Posterior vena cava (tissue), 2 donors: ENCODE data around the gene SLC46A1. TPM values are rescaled to one million over a fixed set of nuclear protein-coding genes. Genes with fewer than 3 reads are reported as not detected.
A peak's percentile ranks its signal among the peaks of the same experiment; 100 is the strongest.
"Not testable (repeated sequence)": the region's sequence is repeated elsewhere in the genome, so short reads cannot be mapped to it uniquely, and the experiment has no call there.

ENCODE experiments used
- DNase-seq: peaks from one replicate; pipeline ENCODE4 v3.0.0-alpha.2; 2020; ENCODE audit warnings: low spot score
- intact Hi-C, 2 donors: fragments of 100-400 bp; cut with DNase I; formaldehyde crosslinking; loops; one replicate each; pipeline versions ENCODE4 v1.14.1 to v1.14.2; 2022 to 2023
- long read RNA-seq, 2 donors: library from polyadenylated mRNA; unstranded; transcript quantifications; one replicate each; pipeline ENCODE4 v2.0.0, GENCODE V29; 2020 to 2021
- total RNA-seq, 2 donors: library from RNA; stranded (reverse); fragmentation: NEBNext Ultra II Directional; extraction: Animal tissue kit (Norgen Biotek cat#: 25700); gene quantifications; one replicate each; pipeline ENCODE4 v1.2.1, GENCODE V29; 2021
- donor health status: DM: yes; HTN: yes; CAD: no.
- donor health status: DM: yes; HTN: yes; CAD: no.

SLC46A1 gene
- total RNA-seq = 10 to 100 TPM in 1 of 2 donors, 1 to 10 TPM in 1; 6.0 to 10.6 TPM
- long read RNA-seq, donor 1, full-length matches to known transcripts = 1 of 3 reads
- long read RNA-seq, donor 1, partial matches to known transcripts = 1 of 3 reads
- long read RNA-seq, donor 1, other reads (novel, unspliced or antisense) = 1 of 3 reads
- long read RNA-seq, donor 2, full-length matches to known transcripts = 4 of 6 reads
- long read RNA-seq, donor 2, partial matches to known transcripts = 0 of 6 reads
- long read RNA-seq, donor 2, other reads (novel, unspliced or antisense) = 2 of 6 reads

DNA sequence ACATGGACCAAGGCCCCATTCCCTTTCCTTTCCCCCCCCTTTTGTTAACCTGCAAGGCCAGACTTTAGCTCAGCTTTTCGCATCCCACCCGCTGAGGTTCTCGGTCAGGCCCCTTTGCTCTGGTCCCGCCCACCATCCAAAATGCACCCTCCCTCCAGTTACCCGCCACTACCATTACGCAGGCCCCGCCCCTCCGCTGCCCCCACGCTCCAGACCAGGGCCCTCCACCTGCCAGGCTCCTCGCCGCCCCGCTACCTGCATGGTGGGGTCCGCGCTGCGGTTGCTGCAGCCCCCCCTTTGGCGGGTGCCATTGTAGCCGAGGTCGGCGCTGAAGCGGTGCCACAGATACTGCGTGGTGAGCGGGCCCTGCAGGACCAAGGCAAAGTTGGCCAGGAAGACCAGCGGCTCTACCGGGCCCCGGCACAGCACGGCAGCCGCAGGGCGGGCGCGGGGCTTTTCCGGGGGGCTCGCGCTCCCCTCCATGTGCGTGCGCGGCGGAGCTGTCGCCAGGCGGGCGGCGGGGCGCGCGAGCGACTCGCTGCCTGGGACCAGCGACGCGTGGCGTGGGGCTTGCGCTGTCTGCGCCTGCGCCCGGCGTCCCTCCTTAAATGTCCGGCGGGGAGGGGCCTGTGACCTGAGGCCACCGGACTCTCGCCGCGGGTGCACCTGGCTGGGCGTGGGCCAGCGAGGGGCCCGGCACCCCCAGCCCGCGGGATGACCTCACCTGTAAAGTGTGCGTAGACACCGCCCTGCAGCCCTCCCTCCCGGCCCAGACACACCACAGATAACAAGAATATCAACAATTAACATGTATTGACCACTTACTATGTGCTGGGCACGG is at the start of gene SLC46A1:
SLC46A1 (minus strand) TSS at position 581 of the 841 bp plus-strand sequence; CDS start at position 483, 98 bp downstream.
- peak; percentile 85 for DNase-seq
- intact Hi-C loops = no loop called here

DNA sequence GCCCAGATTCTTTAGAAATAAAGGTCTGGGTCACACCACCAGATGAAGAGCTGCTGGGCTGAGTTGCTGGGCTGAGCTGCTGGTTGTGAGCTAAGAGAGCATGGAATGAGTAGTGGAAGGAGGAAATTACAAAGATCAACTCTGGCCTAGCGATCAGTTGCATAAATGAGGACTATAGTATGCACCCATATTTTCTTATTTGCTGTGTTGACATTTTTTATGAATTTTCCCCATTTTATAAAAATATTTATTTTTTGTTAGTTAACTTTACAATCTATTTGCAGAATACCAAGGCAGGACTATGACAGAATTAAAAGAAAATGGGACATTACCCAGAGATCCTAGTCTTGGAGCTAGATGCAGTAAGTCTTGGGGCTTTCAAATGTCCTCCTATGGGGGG is 43.8 kb upstream of the SLC46A1 start:
- no peak for DNase-seq
- intact Hi-C loops = loop anchor here in 1 of 2 donors (10.0 kb wide), 1 partner anchor 65 kb away; no protein-coding TSS in a partner anchor

DNA sequence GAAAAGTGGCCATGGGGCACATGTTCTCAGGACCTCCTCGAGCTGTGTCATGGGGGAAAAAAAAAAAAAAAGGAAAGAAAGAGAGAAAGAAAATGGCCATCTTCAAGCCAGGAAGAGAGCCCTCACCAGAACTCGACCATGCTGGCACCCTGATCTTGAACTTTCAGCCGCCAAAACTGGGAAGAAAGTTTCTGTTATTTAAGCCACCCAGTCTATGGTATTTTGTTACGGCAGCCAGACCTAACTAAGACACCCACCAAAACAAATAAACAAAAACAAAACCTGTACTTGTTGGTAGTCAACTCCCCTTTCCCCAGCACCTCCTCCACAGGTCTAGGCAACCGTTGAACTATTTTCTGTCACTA is 41.4 kb upstream of the SLC46A1 start:
- intact Hi-C loops = loop anchor here in 1 of 2 donors (10.0 kb wide), 1 partner anchor 67 kb away; no protein-coding TSS in a partner anchor
- no peak for DNase-seq

DNA sequence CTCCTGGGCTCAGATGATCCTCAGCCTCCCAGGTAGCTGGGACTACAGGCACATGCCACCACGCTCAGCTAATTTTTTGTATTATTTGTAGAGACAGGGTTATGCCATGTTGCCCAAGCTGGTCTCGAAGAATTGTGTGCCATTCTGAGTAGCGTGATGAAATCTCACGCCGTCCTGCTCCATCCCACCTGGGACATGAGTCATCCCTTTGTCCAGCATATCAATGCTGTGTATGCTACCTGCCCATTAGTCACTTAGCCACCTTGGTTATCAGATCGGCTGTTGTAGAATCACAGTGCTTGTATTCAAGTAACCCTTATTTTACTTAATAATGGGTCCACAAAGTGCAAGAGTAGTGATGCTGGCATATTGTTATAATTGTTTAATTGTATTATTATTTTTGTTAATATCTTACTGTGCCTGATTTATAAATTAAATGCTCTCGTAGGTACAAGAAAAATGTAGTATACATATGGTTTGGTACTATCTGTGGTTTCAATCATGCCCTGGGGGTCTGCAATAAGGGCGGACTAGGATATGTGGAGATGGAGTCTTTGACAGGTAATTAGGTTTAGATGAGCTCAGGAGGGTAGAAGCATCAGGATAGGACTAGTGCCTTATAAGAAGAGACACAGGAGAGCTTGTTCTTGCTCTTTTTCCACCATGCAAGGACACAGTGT is 40.8 kb upstream of the SLC46A1 start:
- DNase-seq = no peak

DNA sequence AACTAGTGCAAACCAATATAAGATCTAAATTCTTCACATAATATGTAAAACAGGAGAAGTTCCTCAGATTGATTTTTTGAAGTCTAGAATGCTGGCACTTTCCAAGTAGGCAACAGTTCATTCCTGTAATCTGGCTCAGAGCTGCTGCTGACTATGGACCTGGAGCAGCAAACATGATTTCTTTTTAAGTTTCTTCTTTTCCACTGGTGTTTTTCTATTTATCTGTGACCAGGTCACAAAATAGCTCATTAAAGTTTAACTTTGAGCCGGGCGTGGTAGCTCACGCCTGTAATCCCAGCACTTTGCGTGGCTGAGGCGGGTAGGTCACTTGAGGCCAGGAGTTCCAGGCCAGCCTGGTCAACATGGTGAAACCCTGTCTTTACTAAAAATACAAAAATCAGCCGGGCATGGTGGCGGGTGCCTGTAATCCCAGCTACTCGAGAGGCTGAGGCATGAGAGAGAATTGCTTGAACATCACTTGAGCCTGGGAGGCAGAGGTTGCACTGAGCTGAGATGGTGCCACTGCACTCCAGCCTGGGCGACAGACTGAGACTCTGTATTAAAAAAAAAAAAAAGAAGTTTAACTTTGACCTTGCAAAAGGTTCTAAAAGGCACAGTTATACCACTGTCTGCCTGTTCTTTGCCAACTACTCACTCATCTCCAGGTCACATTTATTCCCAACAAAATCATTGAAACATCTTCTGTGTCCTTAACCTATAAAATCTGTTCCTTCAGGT is 38.1 kb upstream of the SLC46A1 start:
- no peak for DNase-seq
- intact Hi-C loops = loop anchor here in 1 of 2 donors (10.0 kb wide), 1 partner anchor 71 kb away; no protein-coding TSS in a partner anchor

More for the DNA sequence above, 40.8 kb upstream of the SLC46A1 start:
- intact Hi-C loops = loop anchor here in 1 of 2 donors (10.0 kb wide), 1 partner anchor 68 kb away; no protein-coding TSS in a partner anchor

DNA sequence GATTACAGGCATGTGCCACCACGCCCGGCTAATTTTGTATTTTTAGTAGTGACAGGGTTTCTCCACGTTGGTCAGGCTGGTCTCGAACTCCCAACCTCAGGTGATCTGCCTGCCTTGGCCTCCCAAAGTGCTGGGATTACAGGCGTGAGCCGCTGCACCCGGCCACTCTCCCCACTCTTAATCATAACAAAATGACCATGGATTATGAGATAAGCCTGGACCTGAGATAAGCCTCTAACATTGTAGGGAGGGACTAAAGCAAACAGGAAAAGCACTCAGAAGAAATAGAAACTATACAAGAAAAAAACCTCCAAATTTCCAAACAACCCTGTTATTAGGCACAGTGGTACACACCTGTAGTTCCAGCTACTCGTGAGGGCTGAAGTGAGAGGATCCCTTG is 28.3 kb upstream of the SLC46A1 start:
- not testable (repeated sequence) for DNase-seq
- intact Hi-C loops = loop anchor here in 1 of 2 donors (5.0 kb wide), 1 partner anchor 182 kb away; no protein-coding TSS in a partner anchor

DNA sequence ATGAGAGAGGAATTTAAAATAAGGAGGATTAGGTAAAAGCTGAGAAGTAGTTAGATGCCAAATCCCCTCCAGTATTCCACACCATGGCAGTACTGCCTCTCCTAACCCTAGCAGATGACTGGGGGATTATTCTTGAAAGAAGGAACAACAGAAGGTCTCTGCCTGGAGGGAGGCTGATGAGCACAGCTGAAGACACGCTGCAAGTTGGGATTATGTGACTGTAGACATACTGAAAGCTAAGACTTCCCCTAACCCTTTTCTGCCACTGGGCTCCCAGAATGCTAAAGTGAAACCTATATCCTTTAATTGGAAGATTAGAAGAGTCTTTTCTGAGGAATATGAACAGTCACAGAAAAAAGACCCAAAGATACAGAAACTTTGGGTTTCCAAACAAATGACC is 27.7 kb upstream of the SLC46A1 start:
- intact Hi-C loops = loop anchor here in 1 of 2 donors (5.0 kb wide), 1 partner anchor 181 kb away; no protein-coding TSS in a partner anchor
- no peak for DNase-seq

DNA sequence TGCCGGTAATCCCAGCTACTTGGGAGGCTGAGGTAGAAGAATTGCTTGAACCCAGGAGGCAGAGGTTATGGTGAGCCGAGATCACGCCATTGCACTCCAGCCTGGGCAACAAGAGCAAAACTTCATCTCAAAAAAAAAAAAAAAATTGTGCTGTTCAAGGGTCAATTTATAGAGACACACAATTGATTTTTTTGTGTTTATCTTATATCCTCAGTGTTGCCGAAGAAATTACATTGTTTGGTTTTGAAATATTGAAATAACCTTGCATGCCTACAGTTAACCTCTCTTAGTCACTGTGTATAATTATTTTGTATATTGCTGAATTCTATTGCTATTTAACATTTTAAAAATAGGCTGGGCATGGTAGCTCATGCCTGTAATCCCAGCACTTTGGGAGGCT is 22.0 kb upstream of the SLC46A1 start:
- DNase-seq, intact Hi-C loops: not testable (repeated sequence)

DNA sequence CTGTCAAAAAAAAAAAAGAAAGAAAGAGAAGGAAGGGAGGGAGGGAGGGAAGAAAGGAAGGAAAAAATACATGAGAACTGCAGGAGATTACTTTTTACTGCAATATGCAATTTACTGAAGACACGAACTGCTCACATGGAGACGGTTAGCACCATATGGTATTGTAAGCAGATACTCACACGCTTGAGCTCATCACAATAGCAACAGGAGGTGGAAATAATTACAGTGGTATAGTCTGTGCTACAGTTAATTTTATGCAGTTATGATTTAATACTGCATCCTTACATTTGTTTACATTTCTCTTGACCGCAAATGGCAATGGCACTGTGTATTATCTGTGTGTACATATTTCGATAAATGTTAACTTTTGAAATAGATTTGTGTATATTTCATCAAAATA is 21.4 kb upstream of the SLC46A1 start:
- DNase-seq = no peak
- intact Hi-C loops = no loop called here

DNA sequence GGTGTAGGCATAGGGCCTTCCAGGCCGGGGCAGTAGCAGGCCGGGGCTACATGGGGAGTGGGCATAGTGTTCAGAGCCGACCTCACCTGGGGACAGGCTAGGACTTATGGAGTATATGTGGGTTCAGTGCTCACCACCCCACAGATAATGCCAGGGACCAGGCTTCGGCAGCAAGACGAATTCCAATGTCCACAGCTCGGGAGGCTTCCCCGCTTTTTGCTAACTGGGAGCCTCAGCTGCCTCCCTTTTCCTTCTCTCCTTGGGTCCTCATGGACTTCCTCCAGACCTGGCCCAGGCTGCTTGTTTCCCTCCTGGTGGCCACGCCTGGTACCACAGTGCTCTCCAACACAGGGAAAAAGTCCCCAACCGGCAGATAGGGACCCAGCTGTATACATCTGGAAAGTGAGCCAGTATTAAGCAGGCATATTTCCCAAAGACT is 20.1 kb upstream of the SLC46A1 start:
- DNase-seq = no peak
- intact Hi-C loops = no loop called here

DNA sequence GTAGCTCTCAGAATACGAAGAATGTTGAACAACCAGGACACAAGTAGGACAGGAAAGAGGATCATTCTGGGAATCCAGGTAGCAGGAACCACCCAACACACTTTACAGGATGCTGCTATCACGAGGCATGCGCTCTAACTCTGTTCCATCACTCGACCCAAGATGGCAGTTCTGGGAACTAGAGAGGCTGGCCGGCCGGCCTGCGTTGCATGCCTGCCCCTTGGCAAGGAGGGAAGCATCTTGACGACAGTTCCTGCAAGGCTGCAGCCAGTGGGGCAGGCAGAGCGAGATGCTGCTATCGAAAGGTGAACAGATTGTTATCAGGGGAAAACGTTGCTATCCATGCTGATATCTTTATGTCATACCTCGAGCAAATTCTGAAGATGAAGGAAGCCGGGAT is 19.2 kb upstream of the SLC46A1 start:
- intact Hi-C loops = no loop called here
- DNase-seq = no peak

DNA sequence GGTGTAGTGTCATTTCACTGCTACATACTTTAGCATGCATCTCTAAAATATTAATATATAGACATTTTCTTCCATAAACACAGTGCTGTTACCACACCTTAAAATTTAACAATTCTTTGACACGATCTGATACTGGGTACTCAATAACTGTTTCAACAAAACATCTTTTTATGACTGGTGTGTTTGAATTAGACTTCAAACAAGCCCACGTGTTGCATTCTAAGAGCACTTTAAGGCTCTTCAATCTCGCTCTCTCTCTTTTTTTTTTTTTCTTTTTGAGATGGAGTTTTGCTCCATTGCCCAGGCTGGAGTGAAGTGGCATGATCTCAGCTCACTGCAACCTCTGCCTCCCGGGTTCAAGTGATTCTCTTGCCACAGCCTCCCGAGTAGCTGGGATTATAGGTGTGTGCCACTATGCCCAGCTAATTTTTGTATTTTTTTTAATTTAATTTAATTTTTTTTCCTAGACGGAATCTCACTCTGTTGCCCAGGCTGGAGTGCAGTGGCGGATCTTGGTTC is 15.8 kb upstream of the SLC46A1 start:
- intact Hi-C loops = no loop called here
- DNase-seq = no peak

DNA sequence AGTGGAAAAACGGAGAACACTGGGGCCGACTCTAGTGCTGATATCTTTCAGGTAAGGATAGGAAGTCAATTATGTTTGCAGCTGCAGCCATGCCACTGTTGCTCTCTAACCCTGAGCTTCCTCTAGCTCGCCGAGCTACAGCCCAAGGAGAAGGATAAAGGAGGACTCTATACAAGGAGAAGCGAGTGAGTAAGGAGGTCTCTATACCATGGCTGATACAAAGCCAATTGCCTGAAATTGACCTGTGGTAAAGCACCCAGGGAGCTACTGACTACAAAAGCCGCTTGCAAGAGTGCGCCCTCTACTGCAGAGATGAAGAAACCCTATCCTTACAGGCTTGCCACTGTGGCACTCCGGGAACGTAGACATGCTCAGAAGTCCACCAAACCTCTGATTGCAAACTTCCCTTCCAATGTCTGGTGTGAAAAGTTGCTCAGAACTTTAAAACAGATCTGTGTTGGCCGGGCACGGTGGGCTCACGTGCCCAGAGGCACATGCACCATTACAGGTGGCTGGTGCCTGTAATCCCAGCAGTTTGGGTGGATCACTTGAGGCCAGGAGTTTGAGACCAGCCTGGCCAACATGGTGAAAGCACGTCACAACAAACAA is 10.8 kb upstream of the SLC46A1 start:
- intact Hi-C loops = no loop called here
- no peak for DNase-seq

DNA sequence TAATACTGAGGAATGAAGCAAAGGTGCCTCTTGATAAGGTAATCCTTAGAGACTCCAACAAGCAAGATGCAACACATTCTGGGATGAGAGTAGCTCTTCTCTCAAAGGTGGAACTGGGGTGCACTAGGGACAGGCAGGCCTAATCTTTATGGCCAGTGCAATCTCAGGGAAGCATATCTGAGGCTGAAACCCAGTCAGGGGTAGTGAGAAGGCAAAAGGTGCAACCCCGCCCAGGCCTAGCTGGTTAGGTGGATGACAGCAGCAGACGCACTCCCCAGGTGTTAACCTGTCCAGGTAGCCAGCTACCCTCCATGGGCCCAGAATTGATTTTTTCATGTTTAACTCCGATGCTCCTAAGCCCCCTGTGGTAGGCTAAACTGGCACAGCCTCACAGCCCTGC is 9.9 kb upstream of the SLC46A1 start:
- no peak for DNase-seq
- intact Hi-C loops = no loop called here

DNA sequence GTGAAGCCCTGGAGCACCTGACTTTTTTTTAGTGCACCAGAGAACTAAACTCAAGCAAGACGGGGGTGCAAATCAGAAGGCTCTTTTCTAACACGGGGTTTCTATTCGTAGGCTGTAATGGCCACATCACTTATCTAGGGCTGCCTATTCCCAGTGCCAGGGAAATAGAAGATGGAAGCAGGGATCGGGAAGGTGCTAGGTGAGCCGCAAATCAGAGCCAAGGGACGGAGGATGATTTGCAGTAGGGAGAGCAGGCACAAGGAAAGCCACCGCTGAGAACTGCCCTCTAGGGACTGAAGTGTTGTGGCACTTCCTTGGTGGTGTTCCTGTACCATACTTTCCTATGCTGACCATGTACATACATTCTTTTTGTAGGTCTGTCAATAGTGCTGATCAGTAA is 7.8 kb upstream of the SLC46A1 start:
- intact Hi-C loops = no loop called here
- no peak for DNase-seq

DNA sequence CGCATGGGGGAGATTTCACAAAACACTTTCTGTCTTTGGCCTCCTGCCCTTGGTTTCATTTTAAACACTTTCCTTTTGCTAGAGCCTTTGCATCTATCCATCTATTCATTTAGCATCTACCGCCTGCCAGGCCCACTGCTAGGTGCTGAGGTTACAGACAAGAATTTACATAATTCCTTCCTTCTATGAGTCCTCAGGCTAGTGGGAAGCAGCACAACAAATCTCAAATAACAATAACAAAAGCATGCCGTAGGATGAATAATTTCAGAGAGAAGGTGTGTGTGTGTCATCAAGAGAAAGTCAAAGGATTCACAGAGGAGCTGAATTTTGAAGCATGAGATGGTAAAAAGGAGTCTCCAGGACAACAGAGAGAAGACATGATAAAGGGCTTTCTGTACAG is 6.1 kb upstream of the SLC46A1 start:
- DNase-seq = no peak
- intact Hi-C loops = no loop called here

DNA sequence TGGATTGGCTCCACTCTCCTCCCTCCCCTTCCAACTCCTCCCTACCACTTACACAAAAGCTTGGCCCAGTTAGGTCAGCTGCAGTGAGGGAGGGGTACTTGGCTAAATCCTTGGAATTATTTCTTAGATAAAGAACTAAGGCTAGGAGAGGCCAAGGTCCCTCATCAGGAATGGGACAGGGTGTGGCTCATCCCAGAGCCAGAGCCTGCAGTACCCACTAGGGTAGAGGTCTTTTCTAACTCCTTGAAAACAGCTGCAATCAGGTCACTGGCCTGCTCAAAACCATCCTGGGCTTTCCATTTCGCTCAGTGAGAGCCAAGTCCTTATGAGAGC is 1.9 kb upstream of the SLC46A1 start:
- intact Hi-C loops = no loop called here
- no peak for DNase-seq

DNA sequence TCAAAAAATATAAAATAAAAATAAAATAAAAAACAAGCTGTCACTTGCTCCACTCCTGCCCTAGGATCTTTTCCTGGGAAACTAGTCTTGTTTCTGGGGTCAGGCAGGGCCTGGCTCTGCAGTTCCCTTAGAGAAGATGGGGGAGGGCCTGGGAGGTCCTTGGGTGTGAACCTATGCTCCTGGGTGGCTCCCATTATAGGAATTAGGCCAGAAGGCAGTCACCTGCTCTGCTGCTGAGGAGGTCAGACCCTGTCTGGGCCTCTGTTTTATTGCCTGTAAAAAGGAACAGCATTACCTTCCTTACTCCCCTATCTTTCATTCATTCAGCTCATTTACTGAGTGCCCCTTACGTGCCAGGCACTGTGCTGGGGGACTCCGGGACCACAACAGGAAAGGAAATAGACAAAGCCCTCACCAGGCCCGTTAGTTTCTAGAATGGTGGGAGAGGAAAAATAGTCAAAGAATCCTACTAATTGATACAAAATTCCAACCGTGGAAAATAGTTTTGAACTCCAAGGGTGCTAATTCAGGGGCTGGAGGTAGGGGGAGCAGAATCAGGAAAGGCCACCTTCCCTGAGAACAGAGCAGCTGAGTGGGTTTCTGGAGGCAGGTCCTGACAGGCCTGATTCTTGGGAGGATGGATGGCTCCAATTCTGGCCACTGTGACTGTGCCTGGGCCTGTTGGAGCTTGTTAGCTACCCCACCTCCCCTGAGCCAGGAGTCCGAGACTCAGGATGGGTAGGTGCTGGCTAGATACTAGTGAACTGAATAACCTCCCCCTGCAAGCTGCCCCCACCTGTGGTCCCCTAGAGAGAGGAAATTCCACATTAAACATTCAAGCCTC is 1.3 kb upstream of the SLC46A1 start:
- intact Hi-C loops = no loop called here
- DNase-seq = no peak
